COLO668 (cell line): ENCODE data around the gene GNG13.

Experiments used
- DNase-seq: peaks from one replicate; lab custom pipeline; 2025; ENCODE audit not compliant: unreplicated experiment; lab: John Stamatoyannopoulos, UW

GNG13 gene

GRCh38 chr16:795580-796229, 4.8 kb downstream of the GNG13 start:
- DNase-seq = peak; percentile 35

- DNase-seq = no peak
These were observed 5.6 kb downstream of the GNG13 start for GRCh38 chr16:794853-795466.

GRCh38 chr16:794091-794822, 6.3 kb downstream of the GNG13 start:
- DNase-seq = no peak

GRCh38 chr16:793414-793813, 7.1 kb downstream of the GNG13 start:
- DNase-seq = no peak

- DNase-seq = no peak
These were observed 8.1 kb downstream of the GNG13 start for GRCh38 chr16:792221-792995.

GRCh38 chr16:791131-791530, 9.4 kb downstream of the GNG13 start:
- no peak for DNase-seq

- DNase-seq = no peak
These were observed 10.4 kb downstream of the GNG13 start for GRCh38 chr16:790086-790485.

GRCh38 chr16:789191-789850, 11.2 kb downstream of the GNG13 start:
- DNase-seq = no peak

- peak; percentile 97 for DNase-seq
These were observed 12.0 kb downstream of the GNG13 start, which contains the start of gene CHTF18 for GRCh38 chr16:788399-789126. Gene CHTF18 (plus strand): TSS chr16:788620. CDS start chr16:788685, 65 bp downstream.

- peak; percentile 56 for DNase-seq
These were observed 12.5 kb downstream of the GNG13 start, which contains the start of gene RPUSD1 for GRCh38 chr16:787978-788398. Gene RPUSD1 (minus strand): TSS chr16:788381. CDS start chr16:787737, 644 bp downstream.

GRCh38 chr16:787321-787966, 13.1 kb downstream of the GNG13 start:
- DNase-seq = peak; percentile 59

GRCh38 chr16:785563-786535, 14.7 kb downstream of the GNG13 start:
- DNase-seq = peak; percentile 69

GRCh38 chr16:784431-784830, 16.1 kb downstream of the GNG13 start:
- no peak for DNase-seq

- no peak for DNase-seq
These were observed 17.0 kb downstream of the GNG13 start for GRCh38 chr16:783404-784161.

- peak; percentile 78 for DNase-seq
These were observed 17.6 kb downstream of the GNG13 start for GRCh38 chr16:782766-783403.

- no peak for DNase-seq
These were observed 18.3 kb downstream of the GNG13 start for GRCh38 chr16:782258-782657.

- DNase-seq = no peak
These were observed 19.1 kb downstream of the GNG13 start for GRCh38 chr16:781346-782010.
